ENCODE measurements around the gene TMEM91.
A peak's percentile ranks its signal among the peaks of the same experiment; 100 is the strongest.

DNA sequence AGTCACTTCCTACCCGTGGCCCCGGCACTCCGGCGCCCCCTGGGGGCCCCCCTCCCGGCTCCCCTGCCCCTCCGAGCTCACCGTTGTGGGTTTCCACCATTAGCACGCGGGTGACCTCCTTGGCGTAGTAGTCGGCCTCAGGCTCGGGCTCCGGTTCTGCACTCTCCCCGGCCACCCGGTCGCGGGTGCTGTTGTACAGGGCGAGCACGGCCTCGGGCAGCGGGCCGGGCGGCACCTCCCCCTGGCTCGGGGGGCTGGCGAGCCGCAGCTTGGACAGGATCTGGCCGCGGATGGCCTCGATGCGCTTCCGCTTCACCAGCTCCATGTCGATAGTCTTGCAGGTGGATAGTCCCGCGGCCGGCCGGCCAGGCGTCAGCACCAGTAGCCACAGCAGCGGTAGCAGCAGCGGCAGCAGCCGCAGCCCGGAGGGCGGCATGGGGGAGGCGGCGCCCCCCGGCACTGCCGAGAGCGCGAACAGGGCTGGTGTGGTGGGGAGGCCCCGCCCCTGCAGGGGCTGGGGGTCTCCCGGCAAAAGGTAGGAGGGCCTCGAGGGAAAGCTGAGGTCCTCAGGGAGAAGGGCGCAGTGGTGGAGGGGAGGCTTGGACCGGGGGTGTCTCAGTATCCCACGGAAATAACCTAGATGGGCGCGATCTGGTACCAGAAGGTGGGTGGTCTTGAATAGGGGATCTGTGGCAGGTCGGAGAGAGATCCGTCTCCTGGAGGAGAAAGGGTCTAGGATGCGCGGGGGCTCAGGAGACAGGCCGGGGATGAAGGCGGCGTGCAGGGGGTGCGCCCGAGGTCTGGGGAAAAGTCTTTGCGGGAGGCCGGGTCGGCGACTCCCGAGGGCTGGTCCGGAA, 23.5 kb upstream of the TMEM91 start:
- TF ChIP-seq, protein P1, sequence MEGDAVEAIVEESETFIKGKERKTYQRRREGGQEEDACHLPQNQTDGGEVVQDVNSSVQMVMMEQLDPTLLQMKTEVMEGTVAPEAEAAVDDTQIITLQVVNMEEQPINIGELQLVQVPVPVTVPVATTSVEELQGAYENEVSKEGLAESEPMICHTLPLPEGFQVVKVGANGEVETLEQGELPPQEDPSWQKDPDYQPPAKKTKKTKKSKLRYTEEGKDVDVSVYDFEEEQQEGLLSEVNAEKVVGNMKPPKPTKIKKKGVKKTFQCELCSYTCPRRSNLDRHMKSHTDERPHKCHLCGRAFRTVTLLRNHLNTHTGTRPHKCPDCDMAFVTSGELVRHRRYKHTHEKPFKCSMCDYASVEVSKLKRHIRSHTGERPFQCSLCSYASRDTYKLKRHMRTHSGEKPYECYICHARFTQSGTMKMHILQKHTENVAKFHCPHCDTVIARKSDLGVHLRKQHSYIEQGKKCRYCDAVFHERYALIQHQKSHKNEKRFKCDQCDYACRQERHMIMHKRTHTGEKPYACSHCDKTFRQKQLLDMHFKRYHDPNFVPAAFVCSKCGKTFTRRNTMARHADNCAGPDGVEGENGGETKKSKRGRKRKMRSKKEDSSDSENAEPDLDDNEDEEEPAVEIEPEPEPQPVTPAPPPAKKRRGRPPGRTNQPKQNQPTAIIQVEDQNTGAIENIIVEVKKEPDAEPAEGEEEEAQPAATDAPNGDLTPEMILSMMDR (IDR thresholded peaks at IDR 0.05), result peak; percentile 34 to 65 (median 44)
- TF ChIP-seq POLR2A (IDR thresholded peaks at IDR 0.05), result no peak
